A549 treated with AZD9567 at 1 μM for 4 hours (cell line): ENCODE measurements around the gene DNAJC10. TPM values are rescaled to one million over a fixed set of nuclear protein-coding genes. Genes with fewer than 3 reads are reported as not detected.

ENCODE experiments used
- total RNA-seq: library from RNA; stranded (reverse); fragments of 200-300 nt; extraction: Qiagen RNA extraction; gene quantifications from 5 replicates; pipeline ENCODE4 v1.2.3, GENCODE V29; 2022; ENCODE audit not compliant: insufficient read depth

The DNAJC10 gene
- total RNA-seq, result 60.8 to 75.8 TPM (median 69.7 TPM) in 5 replicates

GRCh38 chr2:182715892-182716649 is at the start of gene DNAJC10:
DNAJC10 (plus strand) TSS chr2:182716257; CDS start chr2:182718087, 1,830 bp downstream.

Other genes with a start within 250 kb of the DNAJC10 start
- gene FRZB, start 150.4 kb downstream of the DNAJC10 start, total RNA-seq, result 0.05 to 0.08 TPM (median 0.08 TPM) in 4 of 5 replicates, not detected in the other